Measurements from ENCODE around the gene PHF20.

The PHF20 gene

GRCh38 chr20:35729836-35730582, 41.8 kb upstream of the PHF20 start:
- no peak for TF ChIP-seq CTCF (IDR thresholded peaks at IDR 0.05; ENCODE audit: low read depth, low read length, missing control alignments)
- H3K4me3 ChIP-seq (ENCODE audit: low read depth, low read length): no peak overlapping the region
- DNase-seq (ENCODE audit: low read depth): no peak

DNA sequence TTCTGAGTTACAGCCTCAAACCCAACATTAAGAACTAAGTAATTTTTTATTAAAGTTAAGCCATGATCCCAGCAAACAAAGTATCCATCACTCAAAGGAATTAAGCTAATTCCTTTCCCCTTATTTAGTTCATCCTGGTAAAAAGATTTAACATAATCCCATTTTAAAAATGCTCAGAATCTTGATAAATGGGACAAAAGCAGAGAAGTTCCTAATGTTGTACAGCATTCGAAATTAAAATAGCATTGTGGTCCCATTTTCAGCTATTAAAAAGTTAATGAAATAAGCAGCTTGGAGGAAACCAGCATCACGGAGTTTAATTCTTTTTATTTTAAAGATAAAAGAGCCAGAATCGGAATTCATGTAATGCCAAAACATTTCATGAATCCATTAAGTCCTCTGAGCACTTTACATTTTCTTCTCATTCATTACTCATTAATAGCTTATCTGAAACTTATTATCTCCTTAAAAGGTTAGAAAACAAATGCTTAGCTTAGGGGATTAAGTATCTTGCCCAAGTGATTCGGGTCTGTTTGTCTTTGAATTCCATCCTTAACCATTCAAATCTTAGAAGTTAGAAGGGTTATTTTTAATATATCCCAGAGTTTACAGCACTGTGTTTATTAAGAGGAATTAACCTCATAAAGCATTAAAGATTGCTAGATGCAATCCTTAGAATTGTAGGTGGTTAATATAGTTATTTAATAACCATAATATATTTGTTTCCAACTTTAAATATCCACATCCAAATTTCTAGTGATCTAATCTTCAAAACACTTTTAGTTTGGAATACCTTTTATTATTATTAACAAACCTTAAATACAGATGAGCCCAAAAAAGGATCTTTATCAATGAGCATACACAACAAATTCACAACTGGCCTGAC, 41.0 kb upstream of the PHF20 start:
- TF ChIP-seq CTCF (IDR thresholded peaks at IDR 0.05; ENCODE audit: low read depth, low read length, missing control alignments): no peak
- DNase-seq (ENCODE audit: low read depth): no peak
- no peak overlapping the region for H3K4me3 ChIP-seq (ENCODE audit: low read depth, low read length)

DNA sequence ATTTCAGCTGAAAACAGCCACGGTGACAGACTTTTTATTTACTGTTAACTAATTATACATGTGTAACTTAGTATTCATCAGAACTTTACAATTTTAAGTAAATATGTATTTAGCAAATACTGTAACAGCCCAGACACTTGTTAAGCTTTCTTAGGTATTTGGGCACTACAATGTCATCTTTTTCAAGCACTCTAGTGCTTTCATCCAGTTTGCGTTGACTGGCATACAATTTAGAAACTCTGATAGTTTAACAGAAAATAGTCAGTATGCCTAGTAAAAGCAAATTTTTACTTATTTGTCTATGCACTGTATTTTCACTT, 40.4 kb upstream of the PHF20 start:
- H3K4me3 ChIP-seq (ENCODE audit: low read depth, low read length): no peak overlapping the region
- TF ChIP-seq CTCF (IDR thresholded peaks at IDR 0.05; ENCODE audit: low read depth, low read length, missing control alignments): no peak
- DNase-seq (ENCODE audit: low read depth): no peak

DNA sequence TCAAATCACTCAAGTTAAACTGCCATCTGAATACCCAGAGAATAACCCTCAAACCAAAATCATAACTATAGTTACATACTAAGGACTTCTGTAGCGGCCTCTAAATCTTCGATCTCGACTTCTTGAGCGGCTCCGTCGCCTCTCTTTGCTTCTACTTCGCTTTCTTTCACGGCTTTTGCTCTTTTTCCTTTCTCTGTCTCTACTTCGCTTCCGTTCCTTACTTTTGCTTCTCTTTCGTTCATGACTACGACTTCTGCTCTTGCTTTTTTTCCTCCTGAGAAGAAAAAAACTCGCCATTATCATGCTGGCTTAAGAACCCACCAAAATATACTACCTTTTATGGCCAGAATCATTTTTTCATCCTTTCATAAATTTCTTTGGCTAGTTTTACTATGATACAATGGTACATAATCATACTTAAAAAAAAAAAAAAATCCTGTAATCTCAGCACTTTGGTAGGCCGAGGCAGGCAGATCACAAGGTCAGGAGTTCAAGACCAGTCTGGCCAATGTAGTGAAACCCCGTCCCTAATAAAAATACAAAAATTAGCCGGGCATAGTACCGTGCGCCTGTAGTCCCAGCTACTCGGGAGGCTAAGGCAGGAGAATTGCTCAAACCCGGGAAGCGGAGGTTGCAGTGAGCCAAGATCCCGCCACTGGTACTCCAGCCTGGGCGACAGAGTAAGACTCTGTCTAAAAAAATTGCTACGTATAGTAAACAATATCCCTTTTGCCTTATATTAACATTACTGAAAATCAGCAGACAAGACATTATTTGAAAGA, 39.8 kb upstream of the PHF20 start:
- no peak for TF ChIP-seq CTCF (IDR thresholded peaks at IDR 0.05; ENCODE audit: low read depth, low read length, missing control alignments)
- no peak overlapping the region for H3K4me3 ChIP-seq (ENCODE audit: low read depth, low read length)
- DNase-seq (ENCODE audit: low read depth): no peak

- H3K4me3 ChIP-seq (ENCODE audit: low read depth, low read length): no peak overlapping the region
- DNase-seq (ENCODE audit: low read depth): no peak
- TF ChIP-seq CTCF (IDR thresholded peaks at IDR 0.05; ENCODE audit: low read depth, low read length, missing control alignments): no peak
Observed at GRCh38 chr20:35732644-35732982, 39.2 kb upstream of the PHF20 start.

DNA sequence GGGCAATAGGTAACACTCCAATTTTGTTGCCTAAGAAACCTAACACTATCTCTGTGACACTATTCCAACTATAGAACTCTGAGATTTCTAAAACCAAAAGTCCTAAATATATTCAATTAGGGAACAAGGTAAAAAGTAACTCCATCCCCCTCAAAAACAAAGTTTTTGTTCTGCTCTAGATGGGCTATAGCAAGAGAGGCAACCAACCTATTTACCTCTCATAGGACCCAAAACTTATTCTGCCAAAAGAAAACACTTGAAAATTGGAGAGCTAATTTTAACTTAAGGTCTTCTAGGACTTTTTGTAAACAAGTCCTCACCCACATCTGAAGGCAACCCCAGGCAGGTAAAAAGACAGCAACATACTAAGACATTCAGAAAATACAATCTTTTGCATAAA, 37.4 kb upstream of the PHF20 start:
- TF ChIP-seq CTCF (IDR thresholded peaks at IDR 0.05; ENCODE audit: low read depth, low read length, missing control alignments): no peak
- no peak overlapping the region for H3K4me3 ChIP-seq (ENCODE audit: low read depth, low read length)
- no peak for DNase-seq (ENCODE audit: low read depth)

Data from GM12864 (cell line).